ENCODE data around the gene OTOGL.

Gene OTOGL

DNA sequence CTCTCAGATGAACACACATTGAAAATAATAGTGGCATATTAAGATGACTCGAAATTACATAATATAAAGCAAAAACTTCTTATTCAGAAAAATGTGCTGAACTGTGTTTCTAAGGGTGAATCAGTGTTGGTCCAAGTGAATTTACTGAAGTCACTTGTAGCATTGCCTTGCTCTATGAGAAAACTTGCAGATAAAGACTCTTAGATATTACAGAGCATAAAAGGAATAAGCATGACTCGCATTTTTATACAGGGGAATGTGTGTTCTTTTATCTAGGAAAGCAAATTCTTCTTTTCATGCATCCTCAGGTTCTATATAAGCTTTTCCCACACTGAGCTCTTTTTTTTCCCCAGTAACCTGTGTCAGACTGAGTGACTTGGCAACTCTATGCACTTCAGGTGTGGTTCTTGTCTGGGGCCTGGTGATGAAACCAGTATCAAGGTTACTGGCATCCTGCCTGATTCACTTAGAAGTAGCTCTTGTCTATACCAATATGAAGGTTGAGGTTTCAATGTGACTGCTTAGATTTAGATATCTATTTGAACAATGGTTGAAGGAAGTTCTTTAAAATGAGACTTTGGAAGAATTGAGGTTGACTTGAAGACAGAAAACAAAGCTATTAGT is 76.1 kb downstream of the OTOGL start:
- no peaks in the 10 kb centered on the region for H3K27me3 ChIP-seq
- TF ChIP-seq, protein P1, sequence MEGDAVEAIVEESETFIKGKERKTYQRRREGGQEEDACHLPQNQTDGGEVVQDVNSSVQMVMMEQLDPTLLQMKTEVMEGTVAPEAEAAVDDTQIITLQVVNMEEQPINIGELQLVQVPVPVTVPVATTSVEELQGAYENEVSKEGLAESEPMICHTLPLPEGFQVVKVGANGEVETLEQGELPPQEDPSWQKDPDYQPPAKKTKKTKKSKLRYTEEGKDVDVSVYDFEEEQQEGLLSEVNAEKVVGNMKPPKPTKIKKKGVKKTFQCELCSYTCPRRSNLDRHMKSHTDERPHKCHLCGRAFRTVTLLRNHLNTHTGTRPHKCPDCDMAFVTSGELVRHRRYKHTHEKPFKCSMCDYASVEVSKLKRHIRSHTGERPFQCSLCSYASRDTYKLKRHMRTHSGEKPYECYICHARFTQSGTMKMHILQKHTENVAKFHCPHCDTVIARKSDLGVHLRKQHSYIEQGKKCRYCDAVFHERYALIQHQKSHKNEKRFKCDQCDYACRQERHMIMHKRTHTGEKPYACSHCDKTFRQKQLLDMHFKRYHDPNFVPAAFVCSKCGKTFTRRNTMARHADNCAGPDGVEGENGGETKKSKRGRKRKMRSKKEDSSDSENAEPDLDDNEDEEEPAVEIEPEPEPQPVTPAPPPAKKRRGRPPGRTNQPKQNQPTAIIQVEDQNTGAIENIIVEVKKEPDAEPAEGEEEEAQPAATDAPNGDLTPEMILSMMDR (IDR thresholded peaks at IDR 0.05) = no peak
- no peaks in the 10 kb centered on the region for H3K36me3 ChIP-seq
- no peaks in the 10 kb centered on the region for H3K4me1 ChIP-seq
- DNase-seq = no peak
- no peak overlapping the region for H3K4me3 ChIP-seq
- no peak overlapping the region for H3K27ac ChIP-seq
- no peaks in the 10 kb centered on the region for H3K9me3 ChIP-seq
- intact Hi-C loops (cut with DNase I; ENCODE audit: low total_unique reads) = no loop called here

- TF ChIP-seq, protein P1 (IDR thresholded peaks at IDR 0.05) = no peak
- intact Hi-C loops (cut with DNase I; ENCODE audit: low total_unique reads) = no loop called here
- no peak for DNase-seq
- Histone ChIP-seq H3K27me3 (no peaks in the 10 kb centered on the region), H3K27ac (no peak overlapping the region), H3K4me1 (no peaks in the 10 kb centered on the region), H3K4me3 (no peak overlapping the region), H3K36me3 (no peaks in the 10 kb centered on the region), H3K9me3 (no peaks in the 10 kb centered on the region)
Measured at GRCh38 chr12:80176706-80177105, 77.4 kb downstream of the OTOGL start.

- intact Hi-C loops (cut with DNase I; ENCODE audit: low total_unique reads) = no loop called here
- H3K9me3 ChIP-seq = no peaks in the 10 kb centered on the region
- no peak overlapping the region for H3K4me3 ChIP-seq
- H3K27ac ChIP-seq = no peak overlapping the region
- H3K27me3 ChIP-seq = no peaks in the 10 kb centered on the region
- TF ChIP-seq, protein P1 (IDR thresholded peaks at IDR 0.05) = no peak
- no peaks in the 10 kb centered on the region for H3K36me3 ChIP-seq
- H3K4me1 ChIP-seq = no peaks in the 10 kb centered on the region
- DNase-seq = no peak
Measured at GRCh38 chr12:80178846-80179245, 79.5 kb downstream of the OTOGL start.

DNA sequence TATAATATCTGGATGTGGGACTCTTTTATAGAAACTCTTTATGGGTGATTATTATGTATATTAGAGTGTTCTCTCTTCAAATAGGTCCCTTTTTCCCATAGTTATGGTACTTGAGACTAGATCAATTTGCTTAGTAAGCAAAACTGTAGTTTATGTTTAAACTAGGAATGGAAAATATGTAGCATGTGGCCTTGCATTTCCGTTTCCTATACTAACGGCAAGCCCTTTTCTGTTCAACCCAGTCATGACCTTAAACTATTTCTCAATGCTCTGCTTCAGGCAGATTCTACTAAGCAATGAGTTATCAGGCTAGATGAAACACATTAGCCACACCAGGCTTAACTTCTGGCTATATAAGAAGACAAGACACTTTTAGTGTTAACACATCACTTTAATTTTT is 84.6 kb downstream of the OTOGL start:
- no peak overlapping the region for H3K4me3 ChIP-seq
- intact Hi-C loops (cut with DNase I; ENCODE audit: low total_unique reads) = loop anchor here (10.0 kb wide), 1 partner anchor 299 kb away; no protein-coding TSS in a partner anchor
- TF ChIP-seq, protein P1 (IDR thresholded peaks at IDR 0.05) = no peak

DNA sequence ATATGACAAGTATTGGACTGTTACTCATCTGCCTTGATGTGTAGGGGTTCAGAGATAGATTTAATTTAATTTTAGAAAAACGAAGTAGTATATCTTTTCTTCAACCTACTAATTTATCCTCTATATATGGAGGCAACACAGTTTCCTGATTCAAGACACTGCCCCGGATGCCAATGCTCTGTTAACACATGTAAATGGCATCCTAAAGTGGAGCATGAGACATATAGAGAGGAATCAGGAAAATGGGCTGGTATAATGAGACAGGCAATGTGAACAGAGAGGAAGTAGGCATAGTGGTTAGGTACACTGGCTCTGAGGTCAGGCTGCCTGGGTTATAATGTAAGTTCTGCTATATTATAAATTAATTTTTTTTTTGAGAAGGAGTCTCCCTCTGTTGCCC is 85.6 kb downstream of the OTOGL start:
- Histone ChIP-seq H3K4me1 (peaks cover 0 to 25% (median 4%) of the 10 kb centered on the region in 4 donors), H3K27me3 (no peaks in the 10 kb centered on the region), H3K27ac (no peak overlapping the region), H3K9me3 (no peaks in the 10 kb centered on the region), H3K36me3 (no peaks in the 10 kb centered on the region), H3K4me3 (no peak overlapping the region)
- DNase-seq = no peak
- intact Hi-C loops (cut with DNase I; ENCODE audit: low total_unique reads) = loop anchor here (5.0 to 10.0 kb wide), 3 partner anchors 253 to 493 kb away; partner anchors contain the start of gene PAWR
- TF ChIP-seq, protein P1 (IDR thresholded peaks at IDR 0.05) = no peak

More for the DNA sequence above, 84.6 kb downstream of the OTOGL start:
- Histone ChIP-seq H3K9me3 (no peaks in the 10 kb centered on the region), H3K36me3 (no peaks in the 10 kb centered on the region), H3K4me1 (peaks cover 0 to 20% (median 4%) of the 10 kb centered on the region in 4 donors), H3K27ac (no peak overlapping the region), H3K27me3 (no peaks in the 10 kb centered on the region)
- DNase-seq = no peak

Measured in tibial artery (tissue), 4 donors.